IMR-90 (cell line): Measurements from ENCODE around the gene TASP1. TPM values are rescaled to one million over a fixed set of nuclear protein-coding genes. Genes with fewer than 3 reads are reported as not detected.

Experiments
- ATAC-seq: fragments of 200-7000 bp; cut with Tn5 transposase; 2 replicates; pipeline ENCODE4 v1.9.1; 2020; ENCODE audit warnings: low read depth, mild to moderate bottlenecking, moderate library complexity
- Bru-seq: library from RNA; stranded (reverse); fragments of 400-500 nt; gene quantifications from one replicate; lab custom pipeline; 2021; lab: Mats Ljungman, UMichigan
- BruChase-seq, 2 experiments: library from RNA; stranded (reverse); fragments of 400-500 nt; gene quantifications; one replicate each; lab custom pipeline; 2021; lab: Mats Ljungman, UMichigan
- BruUV-seq: library from RNA; stranded (reverse); fragments of 400-500 nt; replicated peaks from 2 replicates; lab custom pipeline; 2021; lab: Mats Ljungman, UMichigan
- CTCF ChIA-PET: fragments of 300-600 bp; formaldehyde crosslinking; extraction: SDS; loops from one replicate; lab custom pipeline; 2021; ENCODE audit warnings: antibody characterized with exemption; lab: Yijun Ruan, JAX
- POLR2A ChIA-PET: fragments of 300-600 bp; sonication (Branson Sonifier 250); formaldehyde crosslinking; loops from one replicate; lab custom pipeline; 2022; ENCODE audit warnings: antibody characterized with exemption; ENCODE audit not compliant: unreplicated experiment; lab: Charles Lee
- DNase-seq: peaks from one replicate; pipeline ENCODE4 v3.0.0; 2013
- H2AFZ ChIP-seq: replicated peaks from 2 replicates; pipeline ENCODE3; 2013; ENCODE audit warnings: low read length, mild to moderate bottlenecking; ENCODE audit not compliant: poor library complexity
- H2AK5ac ChIP-seq: 2 replicates; pipeline ENCODE4 v1.6.1; 2013; ENCODE audit warnings: low read depth, low read length, inconsistent platforms
- H2AK9ac ChIP-seq: replicated peaks from 2 replicates; pipeline ENCODE3; 2013; ENCODE audit warnings: mild to moderate bottlenecking, low read depth, low read length, moderate library complexity; ENCODE audit not compliant: poor library complexity
- H2BK120ac ChIP-seq: 2 replicates; pipeline ENCODE4 v1.6.1; 2013; ENCODE audit warnings: low read depth, low read length, inconsistent platforms
- H2BK15ac ChIP-seq: 3 replicates; pipeline ENCODE4 v1.6.1; 2013; ENCODE audit warnings: low read depth, low read length, inconsistent platforms
- H2BK20ac ChIP-seq: 2 replicates; pipeline ENCODE4 v1.6.1; 2013; ENCODE audit warnings: low read depth, mild to moderate bottlenecking, inconsistent platforms, low read length, moderate library complexity
- H2BK5ac ChIP-seq: 2 replicates; pipeline ENCODE4 v1.6.1; 2013; ENCODE audit warnings: mild to moderate bottlenecking, low read depth, low read length, inconsistent platforms; ENCODE audit not compliant: poor library complexity, severe bottlenecking
- H3K14ac ChIP-seq: replicated peaks from 2 replicates; pipeline ENCODE4 v1.6.1; 2013; ENCODE audit warnings: low read depth, low read length, inconsistent platforms
- H3K18ac ChIP-seq: 2 replicates; pipeline ENCODE4 v1.6.1; 2013; ENCODE audit warnings: low read depth, low read length, control low read depth
- H3K23ac ChIP-seq: 2 replicates; pipeline ENCODE4 v1.6.1; 2013; ENCODE audit warnings: low read depth, low read length, inconsistent platforms
- H3K27ac ChIP-seq: 2 replicates; pipeline ENCODE4 v1.5.1; 2013; ENCODE audit warnings: mild to moderate bottlenecking, control low read depth, low read length; ENCODE audit not compliant: insufficient read depth
- H3K27me3 ChIP-seq: 2 replicates; pipeline ENCODE4 v1.6.1; 2013; ENCODE audit warnings: low read length; ENCODE audit not compliant: control insufficient read depth, insufficient read depth
- H3K36me3 ChIP-seq: 2 replicates; pipeline ENCODE4 v1.6.1; 2013; ENCODE audit warnings: low read length, mixed read lengths; ENCODE audit not compliant: control insufficient read depth, insufficient read depth
- H3K4ac ChIP-seq: 2 replicates; pipeline ENCODE4 v1.6.1; 2013; ENCODE audit warnings: low read depth, low read length, inconsistent platforms
- H3K4me1 ChIP-seq: 2 replicates; pipeline ENCODE4 v1.6.1; 2013; ENCODE audit warnings: low read length, mixed read lengths; ENCODE audit not compliant: control insufficient read depth, insufficient read depth
- H3K4me2 ChIP-seq: 2 replicates; pipeline ENCODE4 v1.6.1; 2013; ENCODE audit warnings: low read depth, mild to moderate bottlenecking, control low read depth, low read length, moderate library complexity
- H3K4me3 ChIP-seq: 2 replicates; pipeline ENCODE4 v1.5.1; 2013; ENCODE audit warnings: low read depth, mild to moderate bottlenecking, control low read depth, low read length, moderate library complexity; ENCODE audit not compliant: insufficient read depth
- H3K56ac ChIP-seq: 2 replicates; pipeline ENCODE4 v1.6.1; 2013; ENCODE audit warnings: low read length, inconsistent platforms; ENCODE audit not compliant: insufficient read depth; ENCODE audit errors: extremely low read depth
- H3K79me1 ChIP-seq, 2 experiments: 2 replicates each; pipeline ENCODE4 v1.6.1; 2013; ENCODE audit warnings: low read length in 2 of 2, inconsistent platforms in 1 of 2, low read depth in 1 of 2
- H3K9ac ChIP-seq: 2 replicates; pipeline ENCODE4 v1.6.1; 2013; ENCODE audit warnings: low read depth, low read length, control low read depth
- H3K9me1 ChIP-seq: 2 replicates; pipeline ENCODE4 v1.6.1; 2013; ENCODE audit warnings: low read length, inconsistent platforms; ENCODE audit not compliant: insufficient read depth
- H3K9me3 ChIP-seq: 2 replicates; pipeline ENCODE4 v1.6.1; 2013; ENCODE audit warnings: low read length; ENCODE audit not compliant: control insufficient read depth, insufficient read depth
- H4K20me1 ChIP-seq: 2 replicates; pipeline ENCODE4 v1.6.1; 2013; ENCODE audit warnings: low read length, inconsistent platforms; ENCODE audit not compliant: insufficient read depth
- H4K5ac ChIP-seq: 2 replicates; pipeline ENCODE4 v1.6.1; 2013; ENCODE audit warnings: mild to moderate bottlenecking, low read depth, low read length, control low read depth
- H4K8ac ChIP-seq, 2 experiments: 2 replicates each; pipeline ENCODE4 v1.6.1; 2013; ENCODE audit warnings: low read depth in 2 of 2, low read length in 2 of 2, control low read depth in 1 of 2, inconsistent platforms in 1 of 2
- H4K91ac ChIP-seq: 2 replicates; pipeline ENCODE4 v1.6.1; 2013; ENCODE audit warnings: low read depth, low read length, inconsistent platforms; ENCODE audit not compliant: insufficient read depth
- CEBPB ChIP-seq: IDR thresholded peaks from 2 replicates; pipeline ENCODE4 v1.6.1; 2012; ENCODE audit warnings: low read depth, low read length, improper control_type of control experiment
- FOS ChIP-seq: fragments of 150-350 bp; IDR thresholded peaks from 2 replicates; pipeline ENCODE4 v1.6.1; 2016; ENCODE audit warnings: low read depth, low read length
- MAZ ChIP-seq: IDR thresholded peaks from 2 replicates; pipeline ENCODE4 v1.6.1; 2012; ENCODE audit warnings: low read depth, mild to moderate bottlenecking, low read length, improper control_type of control experiment, moderate library complexity, borderline replicate concordance
- MXI1 ChIP-seq: IDR thresholded peaks from 2 replicates; pipeline ENCODE4 v1.6.1; 2012; ENCODE audit warnings: low read depth, mild to moderate bottlenecking, low read length, moderate library complexity, borderline replicate concordance
- POLR2A ChIP-seq: IDR thresholded peaks from 2 replicates; pipeline ENCODE4 v1.6.1; 2012; ENCODE audit warnings: mild to moderate bottlenecking, low read depth, low read length
- SMC3 ChIP-seq: fragments of 150-350 bp; IDR thresholded peaks from 2 replicates; pipeline ENCODE4 v1.6.1; 2016; ENCODE audit warnings: low read depth, mild to moderate bottlenecking, antibody characterized with exemption, low read length, moderate library complexity
- WGBS, 2 experiments: methylation state at CpG; one replicate each; pipeline versions ENCODE4 v1.1.5 to v1.1.7; 2013; ENCODE audit warnings: missing lambda C conversion rate in 2 of 2; ENCODE audit not compliant: insufficient read length in 1 of 2; ENCODE audit errors: extremely low coverage in 2 of 2; 5-methylcytosine and 5-hydroxymethylcytosine counted together
- dilution Hi-C: fragments of 300-500 bp; cut with HindIII; formaldehyde crosslinking; loops from one replicate; pipeline ENCODE4 v1.14.3; 2018; ENCODE audit warnings: low sequenced_read_pairs; ENCODE audit not compliant: unreplicated experiment
- in situ Hi-C: fragments of 300-500 bp; cut with MboI; formaldehyde crosslinking; loops from 3 replicates; pipeline ENCODE4 v1.14.3; 2019; ENCODE audit warnings: low sequenced_read_pairs, inconsistent platforms, mixed read lengths
- intact Hi-C: fragments of 100-400 bp; cut with micrococcal nuclease; formaldehyde crosslinking; loops from 2 replicates; pipeline ENCODE4 v1.10.0; 2022
- long read RNA-seq: library from polyadenylated mRNA; unstranded; transcript quantifications from one replicate; pipeline ENCODE4 v2.0.0, GENCODE V29; 2021; ENCODE audit not compliant: unreplicated experiment
- polyA plus RNA-seq, 3 experiments: library from polyadenylated mRNA; depleted of rRNA; stranded (reverse); fragments of >200 nt; gene quantifications; 2 replicates each; pipeline ENCODE4 v1.2.3, GENCODE V29; 2012; ENCODE audit warnings: low replicate concordance in 1 of 3
- total RNA-seq: library from RNA; depleted of rRNA; stranded (reverse); fragments of >200 nt; gene quantifications from 2 replicates; pipeline ENCODE4 v1.2.3, GENCODE V29; 2012; rRNA removed
- TF ChIP-seq, protein P1 (sequence below): conservative IDR thresholded peaks from 2 replicates; pipeline ENCODE4 v1.5.1; 2012; ENCODE audit warnings: mild to moderate bottlenecking, low read depth, low read length, improper control_type of control experiment
- TF ChIP-seq, protein P2 (sequence below): fragments of 150-350 bp; IDR thresholded peaks from 2 replicates; pipeline ENCODE4 v1.6.1; 2017; ENCODE audit warnings: mild to moderate bottlenecking, antibody characterized with exemption, low read length, low read depth

Gene TASP1, protein sequence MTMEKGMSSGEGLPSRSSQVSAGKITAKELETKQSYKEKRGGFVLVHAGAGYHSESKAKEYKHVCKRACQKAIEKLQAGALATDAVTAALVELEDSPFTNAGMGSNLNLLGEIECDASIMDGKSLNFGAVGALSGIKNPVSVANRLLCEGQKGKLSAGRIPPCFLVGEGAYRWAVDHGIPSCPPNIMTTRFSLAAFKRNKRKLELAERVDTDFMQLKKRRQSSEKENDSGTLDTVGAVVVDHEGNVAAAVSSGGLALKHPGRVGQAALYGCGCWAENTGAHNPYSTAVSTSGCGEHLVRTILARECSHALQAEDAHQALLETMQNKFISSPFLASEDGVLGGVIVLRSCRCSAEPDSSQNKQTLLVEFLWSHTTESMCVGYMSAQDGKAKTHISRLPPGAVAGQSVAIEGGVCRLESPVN
- 7.9 and 9.7 TPM in 2 replicates for total RNA-seq
- 3.2 and 3.9 TPM in 2 replicates for polyA plus RNA-seq (2012; rRNA removed)
- 1.2 and 2.0 TPM in 2 replicates for polyA plus RNA-seq (2012; cell fraction: cytosol; rRNA removed)
- 1.2 and 4.4 TPM in 2 replicates for polyA plus RNA-seq (2012; cell fraction: nucleus; rRNA removed; ENCODE audit: low replicate concordance)
- Bru-seq, nascent RNA: percentile 68 among the genes with signal in this experiment
- percentile 55 among the genes with signal in this experiment for BruChase-seq, experiment 1, labeled RNA remaining after a 6-hour chase
- BruChase-seq, experiment 2, labeled RNA remaining after a 2-hour chase: percentile 58 among the genes with signal in this experiment
- long read RNA-seq, transcript TASP1-201 (14 exons, 2,352 nt): major isoform, 5 of 8 reads
- long read RNA-seq, partial matches to known transcripts: 0 of 8 reads
- long read RNA-seq, other reads (novel, unspliced or antisense): 3 of 8 reads

DNA sequence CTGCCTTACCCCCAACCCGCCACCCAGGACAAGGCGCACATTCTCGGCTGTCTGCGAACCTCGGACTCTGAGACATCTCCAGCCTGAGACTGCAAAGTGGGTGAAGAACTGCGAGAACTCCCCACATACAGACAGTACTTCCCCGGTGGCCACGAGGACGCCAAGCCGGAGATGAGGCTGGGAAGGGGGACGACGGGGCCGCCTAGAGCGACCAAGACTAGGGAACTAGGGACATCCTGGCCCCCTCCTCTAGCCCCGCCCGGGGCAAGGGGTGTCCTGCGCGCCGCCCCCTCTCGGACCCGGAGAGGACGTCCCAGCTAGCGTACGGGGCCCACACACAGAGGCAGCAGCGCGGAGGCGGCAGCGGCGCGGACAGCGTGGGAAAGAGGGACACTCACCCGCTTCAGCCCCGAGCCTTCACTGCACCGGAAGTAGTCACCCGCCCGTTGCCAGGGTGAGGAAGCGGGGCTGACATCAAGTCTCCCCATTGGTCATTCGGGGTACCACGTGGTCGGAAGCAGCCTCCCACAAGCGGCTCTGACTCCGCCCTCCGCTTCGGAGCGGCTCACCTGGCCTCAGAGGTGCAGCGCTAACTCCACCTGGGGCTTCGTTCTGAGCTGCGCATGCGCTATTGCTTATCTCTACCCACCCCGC lies at the start of gene TASP1:
Gene TASP1, minus strand, starts transcription at position 437 of the 654 bp plus-strand sequence. CDS start 8,854 bp downstream, outside the sequence.
- peak within 1 kb of the TSS; percentile 37 for H3K18ac ChIP-seq
- H2BK20ac ChIP-seq: no peak within 1 kb of the TSS
- H2AK9ac ChIP-seq: peak within 1 kb of the TSS; percentile 90
- CTCF ChIA-PET: no interaction called here
- H3K4ac ChIP-seq: peak within 1 kb of the TSS; percentile 81
- no peaks in the 10 kb centered on the region for H3K9me3 ChIP-seq
- H4K5ac ChIP-seq: peak within 1 kb of the TSS; percentile 87
- peaks cover 2% of the 10 kb centered on the region; the same call in 1 of the 2 replicates for H3K27me3 ChIP-seq
- peak within 1 kb of the TSS; percentile 84 for H3K4me3 ChIP-seq
- 0 out of 2 replicates have a peak, but pooled peaks cover 3% of the 10 kb centered on the region for H3K9me1 ChIP-seq
- peak within 1 kb of the TSS; percentile 71 for H3K14ac ChIP-seq
- peak; percentile 99 for ATAC-seq
- H3K9ac ChIP-seq: peak within 1 kb of the TSS; percentile 84
- peak within 1 kb of the TSS; percentile 100 for H2AFZ ChIP-seq
- 0 out of 2 replicates have a peak within 1 kb of the TSS, but pooled peaks have one; percentile 62 for H3K56ac ChIP-seq
- dilution Hi-C loops (no loop called here), in situ Hi-C loops (no loop called here), intact Hi-C loops (loop anchor here (10.0 kb wide), 1 partner anchor 146 kb away; the partner anchor contains the start of genes ESF1 and NDUFAF5)
- peak within 1 kb of the TSS; percentile 78 for H3K27ac ChIP-seq
- TF ChIP-seq, protein P1, sequence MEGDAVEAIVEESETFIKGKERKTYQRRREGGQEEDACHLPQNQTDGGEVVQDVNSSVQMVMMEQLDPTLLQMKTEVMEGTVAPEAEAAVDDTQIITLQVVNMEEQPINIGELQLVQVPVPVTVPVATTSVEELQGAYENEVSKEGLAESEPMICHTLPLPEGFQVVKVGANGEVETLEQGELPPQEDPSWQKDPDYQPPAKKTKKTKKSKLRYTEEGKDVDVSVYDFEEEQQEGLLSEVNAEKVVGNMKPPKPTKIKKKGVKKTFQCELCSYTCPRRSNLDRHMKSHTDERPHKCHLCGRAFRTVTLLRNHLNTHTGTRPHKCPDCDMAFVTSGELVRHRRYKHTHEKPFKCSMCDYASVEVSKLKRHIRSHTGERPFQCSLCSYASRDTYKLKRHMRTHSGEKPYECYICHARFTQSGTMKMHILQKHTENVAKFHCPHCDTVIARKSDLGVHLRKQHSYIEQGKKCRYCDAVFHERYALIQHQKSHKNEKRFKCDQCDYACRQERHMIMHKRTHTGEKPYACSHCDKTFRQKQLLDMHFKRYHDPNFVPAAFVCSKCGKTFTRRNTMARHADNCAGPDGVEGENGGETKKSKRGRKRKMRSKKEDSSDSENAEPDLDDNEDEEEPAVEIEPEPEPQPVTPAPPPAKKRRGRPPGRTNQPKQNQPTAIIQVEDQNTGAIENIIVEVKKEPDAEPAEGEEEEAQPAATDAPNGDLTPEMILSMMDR: no peak
- peak; percentile 83 for TF ChIP-seq POLR2A
- peak; percentile 43; the same call in 1 of the 2 replicates for TF ChIP-seq MAZ
- TF ChIP-seq, protein P2, sequence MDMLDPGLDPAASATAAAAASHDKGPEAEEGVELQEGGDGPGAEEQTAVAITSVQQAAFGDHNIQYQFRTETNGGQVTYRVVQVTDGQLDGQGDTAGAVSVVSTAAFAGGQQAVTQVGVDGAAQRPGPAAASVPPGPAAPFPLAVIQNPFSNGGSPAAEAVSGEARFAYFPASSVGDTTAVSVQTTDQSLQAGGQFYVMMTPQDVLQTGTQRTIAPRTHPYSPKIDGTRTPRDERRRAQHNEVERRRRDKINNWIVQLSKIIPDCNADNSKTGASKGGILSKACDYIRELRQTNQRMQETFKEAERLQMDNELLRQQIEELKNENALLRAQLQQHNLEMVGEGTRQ: peak; percentile 95
- TF ChIP-seq CEBPB: no peak
- TF ChIP-seq MXI1: peak; percentile 79; the same call in 1 of the 2 replicates
- no peak for TF ChIP-seq SMC3
- 0 out of 2 replicates have a peak, but pooled peaks have one; percentile 11 for TF ChIP-seq FOS
- no TSS peak for BruUV-seq
- POLR2A ChIA-PET: no interaction called here
- no peaks in the 10 kb centered on the region for H3K4me1 ChIP-seq
- no peak within 1 kb of the TSS for H2BK15ac ChIP-seq
- peak within 1 kb of the TSS; percentile 96 to 100 for H4K8ac ChIP-seq
- no peak within 1 kb of the TSS; the same call in 1 of the 2 replicates for H2BK120ac ChIP-seq
- H3K36me3 ChIP-seq: no peaks in the 10 kb centered on the region
- peak within 1 kb of the TSS; percentile 97 for H3K4me2 ChIP-seq
- peaks cover 3 to 19% of the 10 kb centered on the region in 2 experiments for H3K79me1 ChIP-seq
- no peaks in the 10 kb centered on the region for H4K20me1 ChIP-seq
- WGBS, 2 experiments: 3% methylated on average over 6 of the region's 50 CpGs; no CpG with 5 or more reads in 1 of the 2 experiments
- H2BK5ac ChIP-seq: peak within 1 kb of the TSS; percentile 32
- peak; percentile 94 for DNase-seq
- H2AK5ac ChIP-seq: peak within 1 kb of the TSS; percentile 59; the same call in 1 of the 2 replicates
- H4K91ac ChIP-seq: peak within 1 kb of the TSS; percentile 58
- peak within 1 kb of the TSS; percentile 83 for H3K23ac ChIP-seq
